Measurements from ENCODE around the gene ROR1. TPM values are rescaled to one million over a fixed set of nuclear protein-coding genes. Genes with fewer than 3 reads are reported as not detected.

Gene ROR1
- total and polyA plus RNA-seq, 10 of the 15 experiments (the other 5 are each of a cell fraction or from before 2014, with no cell fraction given), result 0.02 to 0.08 (median 0.05) TPM; not detected in 6

DNA sequence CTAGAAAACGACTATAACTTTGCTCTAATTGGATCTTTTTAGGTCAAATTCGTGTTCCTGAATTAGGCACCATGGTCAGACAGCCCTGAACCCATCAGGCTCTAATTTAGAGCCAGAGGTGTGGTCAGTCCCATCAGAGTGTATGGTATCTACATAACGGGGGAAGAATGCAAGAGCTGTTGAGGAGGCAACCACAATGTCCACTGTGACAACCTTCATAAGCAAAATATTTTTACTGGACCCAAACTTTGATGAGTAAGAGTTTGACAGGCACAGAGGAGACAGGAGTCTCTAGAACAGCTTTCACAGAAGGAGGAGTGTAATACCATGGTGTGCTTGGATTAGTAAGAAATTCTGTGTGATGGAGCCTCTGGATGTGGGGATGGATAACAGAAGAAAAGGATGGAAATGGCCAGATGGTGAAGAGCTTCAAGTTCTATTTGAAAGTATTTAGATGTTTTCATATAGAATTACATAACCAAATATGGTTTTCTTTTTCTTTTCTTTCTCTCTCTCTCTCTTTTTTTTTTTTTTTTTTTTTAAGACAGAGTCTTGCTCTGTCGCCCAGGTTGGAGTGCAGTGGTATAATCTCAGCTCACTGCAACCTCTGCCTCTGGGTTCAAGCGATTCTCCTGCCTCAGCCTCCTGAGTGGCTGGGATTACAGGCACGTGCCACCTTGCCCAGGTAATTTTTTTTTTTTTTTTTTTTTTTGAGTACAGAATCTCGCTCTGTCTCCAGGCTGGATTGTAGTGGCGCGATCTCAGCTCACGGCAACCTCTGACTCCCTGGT is 454.5 kb downstream of the ROR1 start:
- Histone ChIP-seq H3K9ac (ENCODE audit: control insufficient read depth, insufficient read depth, low read length) (no peak overlapping the region), H3K79me2 (ENCODE audit: control insufficient read depth, insufficient read depth, low read length) (no peaks in the 10 kb centered on the region), H3K9me3 (replicated peaks; ENCODE audit: control insufficient read depth, insufficient read depth, low read length) (no peaks in the 10 kb centered on the region), H3K4me1 (ENCODE audit: control insufficient read depth, insufficient read depth, low read length) (peaks cover 2% of the 10 kb centered on the region), H2AFZ (ENCODE audit: control insufficient read depth, low read depth, low read length) (no peak overlapping the region), H3K27ac (ENCODE audit: control insufficient read depth, insufficient read depth) (no peak overlapping the region), H4K20me1 (ENCODE audit: control insufficient read depth, insufficient read depth) (no peaks in the 10 kb centered on the region), H3K27me3 (replicated peaks in 1 of 2; ENCODE audit: control insufficient read depth in 2 of 2, insufficient read depth in 2 of 2, low read length in 1 of 2) (no peaks in the 10 kb centered on the region; a peak in 1 of 4 replicates), H3K36me3 (ENCODE audit: control insufficient read depth in 2 of 2, insufficient read depth in 2 of 2, low read length in 1 of 2) (no peaks in the 10 kb centered on the region), H3K4me2 (ENCODE audit: control insufficient read depth, insufficient read depth) (no peak overlapping the region), H3K4me3 (no peak overlapping the region)
- TF ChIP-seq CHD1 (IDR thresholded peaks at IDR 0.05; ENCODE audit: low read depth, low read length) (no peak), MYC (IDR thresholded peaks at IDR 0.05; ENCODE audit: insufficient read depth, insufficient read length, insufficient replicate concordance, low read length, severe bottlenecking) (no peak), YBX1 (IDR thresholded peaks at IDR 0.05) (no peak), NBN (IDR thresholded peaks at IDR 0.05) (no peak)
- TF ChIP-seq, protein P1, sequence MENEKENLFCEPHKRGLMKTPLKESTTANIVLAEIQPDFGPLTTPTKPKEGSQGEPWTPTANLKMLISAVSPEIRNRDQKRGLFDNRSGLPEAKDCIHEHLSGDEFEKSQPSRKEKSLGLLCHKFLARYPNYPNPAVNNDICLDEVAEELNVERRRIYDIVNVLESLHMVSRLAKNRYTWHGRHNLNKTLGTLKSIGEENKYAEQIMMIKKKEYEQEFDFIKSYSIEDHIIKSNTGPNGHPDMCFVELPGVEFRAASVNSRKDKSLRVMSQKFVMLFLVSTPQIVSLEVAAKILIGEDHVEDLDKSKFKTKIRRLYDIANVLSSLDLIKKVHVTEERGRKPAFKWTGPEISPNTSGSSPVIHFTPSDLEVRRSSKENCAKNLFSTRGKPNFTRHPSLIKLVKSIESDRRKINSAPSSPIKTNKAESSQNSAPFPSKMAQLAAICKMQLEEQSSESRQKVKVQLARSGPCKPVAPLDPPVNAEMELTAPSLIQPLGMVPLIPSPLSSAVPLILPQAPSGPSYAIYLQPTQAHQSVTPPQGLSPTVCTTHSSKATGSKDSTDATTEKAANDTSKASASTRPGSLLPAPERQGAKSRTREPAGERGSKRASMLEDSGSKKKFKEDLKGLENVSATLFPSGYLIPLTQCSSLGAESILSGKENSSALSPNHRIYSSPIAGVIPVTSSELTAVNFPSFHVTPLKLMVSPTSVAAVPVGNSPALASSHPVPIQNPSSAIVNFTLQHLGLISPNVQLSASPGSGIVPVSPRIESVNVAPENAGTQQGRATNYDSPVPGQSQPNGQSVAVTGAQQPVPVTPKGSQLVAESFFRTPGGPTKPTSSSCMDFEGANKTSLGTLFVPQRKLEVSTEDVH (IDR thresholded peaks at IDR 0.05; ENCODE audit: low read depth, partially characterized antibody), result no peak
- ChIA-PET RAD21 (ENCODE audit: unreplicated experiment) (interaction anchor here (0.7 to 1.7 kb wide), 5 partner anchors 10 to 656 kb away, joined by 3 to 6 read pairs (median 3); no protein-coding TSS in a partner anchor), SMC1A (ENCODE audit: uncharacterized antibody, unreplicated experiment) (no interaction called here), CTCF (interaction anchor here (0.8 to 3.1 kb wide), 5 partner anchors 9 to 91 kb away, joined by 3 to 11 read pairs (median 3); no protein-coding TSS in a partner anchor), POLR2A (interaction anchor here (0.7 to 1.1 kb wide), 2 partner anchors 57 to 109 kb away, joined by 3 to 4 read pairs; no protein-coding TSS in a partner anchor)
- WGBS (ENCODE audit: insufficient coverage, insufficient replicate concordance, low lambda C conversion rate, missing lambda C conversion rate), result 41% methylated on average over 10 of the region's 10 CpGs
- in situ Hi-C loops (cut with MboI) (no loop called here), intact Hi-C loops (cut with micrococcal nuclease; ENCODE audit: unreplicated experiment) (no loop called here)
- no TSS peak for BruUV-seq (replicated peaks)
- no peak for DNase-seq (ENCODE audit: low read depth, low spot score)
- no peak for ATAC-seq
- FAIRE-seq, result no peak
